22Rv1 (cell line): ENCODE data around the gene TTC8.
"Not testable (repeated sequence)": the region's sequence is repeated elsewhere in the genome, so short reads cannot be mapped to it uniquely, and the experiment has no call there.

Experiments used
- H3K27ac ChIP-seq: fragments of 450-650 bp; 2 replicates; pipeline ENCODE4 v1.5.1; 2017
- CTCF ChIP-seq: fragments of 450-650 bp; IDR thresholded peaks from 2 replicates; pipeline ENCODE4 v1.5.1; 2017; ENCODE audit warnings: mild to moderate bottlenecking
- ZFX ChIP-seq: fragments of 450-650 bp; IDR thresholded peaks from 2 replicates; pipeline ENCODE4 v1.6.1; 2017; ENCODE audit warnings: antibody characterized with exemption, borderline replicate concordance

TTC8 gene

GRCh38 chr14:88804477-88804876 is 20.0 kb upstream of the TTC8 start:
- TF ChIP-seq ZFX (no peak), CTCF (no peak)

DNA sequence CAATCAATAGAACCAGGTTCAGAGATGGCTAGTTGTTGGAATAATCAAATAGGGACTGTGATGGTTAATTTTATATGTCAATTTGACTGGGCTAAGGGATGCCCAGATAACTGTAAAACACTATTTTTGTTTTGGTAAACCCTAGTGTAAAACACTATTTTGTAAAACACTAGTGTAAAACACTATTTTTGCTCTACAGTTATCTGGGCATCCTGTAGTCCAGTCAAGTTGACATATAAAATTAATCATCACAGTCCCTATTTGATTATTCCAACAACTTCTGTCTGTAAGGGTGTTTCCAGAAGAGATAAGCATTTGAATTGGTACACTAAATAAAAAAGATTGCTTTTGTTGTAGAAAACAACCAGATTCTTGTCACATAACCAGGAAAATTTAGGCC is 16.1 kb upstream of the TTC8 start:
- H3K27ac ChIP-seq: no peak overlapping the region
- no peak for TF ChIP-seq CTCF
- TF ChIP-seq ZFX: no peak

More at GRCh38 chr14:88804477-88804876, 20.0 kb upstream of the TTC8 start:
- no peak overlapping the region for H3K27ac ChIP-seq

DNA sequence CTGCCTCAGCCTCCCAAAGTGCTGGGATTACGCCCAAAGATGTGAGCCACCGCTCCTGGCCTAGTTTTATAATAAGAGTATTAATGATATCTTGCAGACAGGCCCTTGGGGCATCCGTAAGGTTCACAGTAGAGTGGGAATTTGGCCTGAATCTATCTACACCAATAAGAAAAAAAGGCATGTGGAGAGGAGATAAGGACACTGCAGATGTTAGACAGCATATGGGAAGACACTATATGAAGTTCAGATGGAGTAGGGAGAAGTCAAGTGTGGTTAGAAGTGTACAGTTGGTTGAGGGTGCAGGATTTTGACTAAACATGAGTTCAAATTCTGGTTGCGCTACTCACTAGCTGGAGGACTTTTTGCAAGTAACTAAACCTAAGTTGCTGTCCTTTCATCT is 8.5 kb upstream of the TTC8 start:
- no peak for TF ChIP-seq ZFX
- no peak for TF ChIP-seq CTCF
- no peak overlapping the region for H3K27ac ChIP-seq

- no peak overlapping the region for H3K27ac ChIP-seq
- no peak for TF ChIP-seq CTCF
- TF ChIP-seq ZFX: no peak
Observed at GRCh38 chr14:88818018-88818417, 6.4 kb upstream of the TTC8 start.

GRCh38 chr14:88819674-88820073 is 4.8 kb upstream of the TTC8 start:
- not testable (repeated sequence) for H3K27ac ChIP-seq

DNA sequence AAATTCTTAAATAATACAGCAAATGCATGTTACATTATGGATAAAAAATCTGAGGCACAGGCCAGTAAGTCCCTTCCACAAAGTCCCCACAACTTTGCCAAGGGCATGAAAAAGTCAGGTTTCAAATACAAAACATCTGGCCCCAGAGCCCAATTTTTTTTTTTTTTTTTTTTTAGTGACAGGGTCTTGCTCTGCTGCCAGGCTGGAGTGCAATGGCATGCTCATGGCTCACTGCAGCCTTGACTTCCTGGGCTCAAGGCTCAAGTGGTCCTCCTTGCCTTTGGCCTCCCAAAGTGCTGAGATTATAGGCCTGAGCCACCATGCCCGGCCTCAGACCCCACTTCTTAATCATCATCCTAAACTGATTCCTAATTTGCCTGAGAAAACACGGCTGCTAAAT is 3.1 kb upstream of the TTC8 start:
- no peak for TF ChIP-seq CTCF
- TF ChIP-seq ZFX: no peak
- H3K27ac ChIP-seq: peak overlapping the region; percentile 36; the same call in 1 of the 2 replicates

DNA sequence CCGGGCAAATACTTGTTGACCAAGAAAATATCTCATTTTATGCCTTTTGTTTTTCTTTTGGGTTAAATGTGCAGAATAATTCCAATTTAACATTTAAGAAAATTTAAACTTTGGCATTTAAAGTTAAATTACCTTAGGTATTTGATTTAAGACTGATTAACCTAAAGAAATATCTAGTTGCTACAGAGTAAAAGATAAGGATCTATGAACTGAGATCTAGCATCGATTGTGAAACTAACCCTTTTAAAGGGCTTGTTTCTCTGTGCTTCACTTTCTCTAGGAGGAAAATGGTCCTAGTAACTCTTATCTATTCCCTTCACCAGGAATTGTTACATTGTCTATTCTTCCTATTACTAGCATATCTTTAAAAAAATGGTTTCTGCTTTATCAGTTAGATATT is 2.6 kb upstream of the TTC8 start:
- H3K27ac ChIP-seq: peak overlapping the region; percentile 36; the same call in 1 of the 2 replicates
- TF ChIP-seq ZFX (no peak), CTCF (no peak)

GRCh38 chr14:88823968-88824313 is 510 bp upstream of the TTC8 start:
- H3K27ac ChIP-seq: peak overlapping the region; percentile 86
- no peak for TF ChIP-seq CTCF
- no peak for TF ChIP-seq ZFX
